ENCODE results near the gene NNAT. TPM values are rescaled to one million over a fixed set of nuclear protein-coding genes. Genes with fewer than 3 reads are reported as not detected.
"Not testable (repeated sequence)": the region's sequence is repeated elsewhere in the genome, so short reads cannot be mapped to it uniquely, and the experiment has no call there.

NNAT gene
- total RNA-seq (2014; rRNA removed; shearing (Covaris generic); ENCODE audit: low replicate concordance), result not detected in 2 replicates

DNA sequence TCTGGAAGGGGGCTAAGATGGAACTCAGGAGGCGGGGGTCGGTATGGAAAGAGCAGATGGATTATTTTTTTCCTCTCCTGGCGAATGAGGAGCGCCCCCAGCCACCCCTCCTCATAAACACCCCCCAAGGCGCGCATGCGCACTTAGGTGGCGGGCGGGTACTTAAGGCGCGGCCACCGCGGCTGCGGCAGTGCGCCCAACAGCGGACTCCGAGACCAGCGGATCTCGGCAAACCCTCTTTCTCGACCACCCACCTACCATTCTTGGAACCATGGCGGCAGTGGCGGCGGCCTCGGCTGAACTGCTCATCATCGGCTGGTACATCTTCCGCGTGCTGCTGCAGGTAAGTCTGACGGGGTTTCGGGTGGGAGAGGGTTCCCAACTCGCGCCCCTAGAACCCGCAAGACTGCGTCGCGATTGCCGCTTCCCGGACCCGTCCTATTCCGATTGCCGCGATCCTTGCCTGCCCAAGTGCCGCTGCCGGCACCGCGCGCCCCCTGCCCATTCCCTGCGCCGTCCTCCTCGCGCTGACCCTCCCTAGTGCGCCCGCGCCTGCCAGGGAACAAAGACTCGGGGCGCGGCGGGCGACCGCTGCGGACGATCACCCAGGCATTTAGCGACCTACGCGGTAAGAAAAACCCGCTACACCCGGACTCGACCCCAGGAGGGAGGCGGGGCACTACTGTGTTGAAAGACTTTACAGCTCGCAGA is at the start of gene NNAT:
TSS of gene NNAT (plus strand) at position 190 of the 711 bp plus-strand sequence. CDS start at position 272, 82 bp downstream.
- H3K4me3 ChIP-seq, result no peak within 1 kb of the TSS
- H3K9me3 ChIP-seq, result no peaks in the 10 kb centered on the region
- no peak for DNase-seq
- H3K36me3 ChIP-seq, result peaks cover 30% of the 10 kb centered on the region
- no peaks in the 10 kb centered on the region for H3K27me3 ChIP-seq

GRCh38 chr20:37471741-37472235 is 49.3 kb upstream of the NNAT start:
- Histone ChIP-seq H3K36me3 (no peaks in the 10 kb centered on the region), H3K9me3 (no peaks in the 10 kb centered on the region), H3K4me3 (no peak overlapping the region), H3K27me3 (peaks cover 16% of the 10 kb centered on the region)
- DNase-seq, result no peak

- not testable (repeated sequence) for H3K36me3 ChIP-seq, H3K4me3 ChIP-seq, DNase-seq, H3K9me3 ChIP-seq
- H3K27me3 ChIP-seq, result peaks cover 16% of the 10 kb centered on the region
Measured at GRCh38 chr20:37472435-37472834, 48.6 kb upstream of the NNAT start.

- Histone ChIP-seq H3K9me3 (no peaks in the 10 kb centered on the region), H3K4me3 (no peak overlapping the region), H3K27me3 (peaks cover 24% of the 10 kb centered on the region), H3K36me3 (no peaks in the 10 kb centered on the region)
- DNase-seq, result no peak
Measured at GRCh38 chr20:37473249-37474000, 47.6 kb upstream of the NNAT start.

DNA sequence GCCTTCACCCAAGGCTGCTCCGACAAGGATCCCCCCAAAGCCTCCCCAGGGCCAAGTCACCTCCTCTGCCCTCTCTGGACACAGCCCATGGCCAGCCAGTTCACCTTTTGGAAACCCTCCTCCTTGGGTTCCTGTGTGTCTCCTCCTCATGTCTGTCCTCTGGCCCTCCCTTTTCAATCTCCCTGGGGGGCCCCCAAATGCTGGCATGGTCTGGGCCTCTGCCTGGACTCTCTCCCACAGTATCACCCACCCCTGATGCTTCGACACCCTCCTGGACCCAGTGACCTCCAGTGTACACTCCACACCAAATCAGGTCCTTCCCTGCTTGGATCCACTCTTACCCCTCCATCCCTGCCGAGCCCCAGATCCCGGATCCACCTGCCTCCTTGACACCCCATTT is 46.7 kb upstream of the NNAT start:
- Histone ChIP-seq H3K4me3 (no peak overlapping the region), H3K9me3 (no peaks in the 10 kb centered on the region), H3K36me3 (no peaks in the 10 kb centered on the region), H3K27me3 (peaks cover 25% of the 10 kb centered on the region)
- DNase-seq, result no peak

DNA sequence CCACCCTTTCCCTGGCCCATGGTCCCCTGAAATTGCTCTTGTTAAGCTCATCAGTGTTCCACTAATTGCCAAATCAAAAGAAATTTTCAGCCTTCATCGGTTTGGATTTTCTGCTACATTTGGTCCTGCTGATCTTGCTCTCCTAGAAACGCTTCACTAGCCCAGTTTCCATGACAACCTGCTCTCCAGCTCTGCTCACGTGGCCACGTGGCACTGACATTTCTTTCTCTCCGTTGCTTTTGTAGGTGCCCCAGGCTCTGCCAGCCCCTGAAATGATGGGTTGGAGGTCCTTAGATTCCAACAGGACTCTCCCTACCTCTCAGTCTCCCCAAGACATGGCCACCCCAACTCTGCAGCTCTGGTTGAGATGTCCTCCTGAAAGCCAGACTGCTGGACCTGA is 45.8 kb upstream of the NNAT start:
- Histone ChIP-seq H3K4me3 (no peak overlapping the region), H3K9me3 (no peaks in the 10 kb centered on the region), H3K27me3 (peaks cover 25% of the 10 kb centered on the region), H3K36me3 (no peaks in the 10 kb centered on the region)
- no peak for DNase-seq

GRCh38 chr20:37477041-37477440 is 44.0 kb upstream of the NNAT start:
- H3K27me3 ChIP-seq, result peaks cover 25% of the 10 kb centered on the region
- no peak for DNase-seq
- no peaks in the 10 kb centered on the region for H3K36me3 ChIP-seq
- no peak overlapping the region for H3K4me3 ChIP-seq
- H3K9me3 ChIP-seq, result no peaks in the 10 kb centered on the region

GRCh38 chr20:37479266-37479665 is 41.8 kb upstream of the NNAT start:
- no peak overlapping the region for H3K4me3 ChIP-seq
- no peak for DNase-seq
- H3K9me3 ChIP-seq, result no peaks in the 10 kb centered on the region; the same call in 1 of the 2 replicates
- H3K36me3 ChIP-seq, result no peaks in the 10 kb centered on the region
- peaks cover 37% of the 10 kb centered on the region for H3K27me3 ChIP-seq

DNA sequence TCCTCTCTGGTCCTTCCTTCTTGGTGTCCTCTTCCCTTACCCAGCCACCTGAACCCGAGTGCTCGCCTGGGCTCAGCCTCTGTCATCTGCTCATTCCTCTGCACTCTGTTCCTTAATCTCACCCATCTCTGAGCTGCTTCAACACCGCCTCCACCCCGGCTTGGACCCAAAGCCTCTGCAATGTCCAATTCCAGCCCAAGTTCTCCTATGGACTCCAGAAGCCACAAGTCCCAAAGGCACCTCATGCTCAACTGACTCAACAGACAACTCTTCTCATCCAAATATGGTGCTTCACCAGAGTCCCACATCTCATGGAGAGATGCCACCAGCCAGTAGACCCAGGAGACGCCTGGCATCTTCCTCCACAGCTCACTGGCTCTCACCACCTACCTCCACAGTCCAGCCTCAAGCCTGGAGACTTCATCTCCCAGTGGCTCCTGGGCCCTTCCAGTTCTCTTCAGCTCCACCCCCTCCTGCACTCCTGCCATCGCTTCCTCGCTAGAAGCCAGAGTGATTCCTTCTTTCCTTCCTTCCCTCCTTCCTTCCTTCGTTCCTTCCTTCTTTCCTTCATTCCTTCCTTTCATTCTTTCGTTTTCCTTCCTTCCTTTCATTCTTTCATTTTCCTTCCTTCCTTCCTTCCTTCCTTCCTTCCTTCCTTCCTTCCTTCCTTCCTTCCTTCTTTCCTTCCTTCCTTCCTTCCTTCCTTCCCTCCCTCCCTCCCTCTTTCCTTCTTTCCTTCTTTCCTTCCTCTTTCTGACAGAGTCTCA is 40.9 kb upstream of the NNAT start:
- Histone ChIP-seq H3K36me3 (no peaks in the 10 kb centered on the region), H3K27me3 (peaks cover 31% of the 10 kb centered on the region)
- no peak for DNase-seq

DNA sequence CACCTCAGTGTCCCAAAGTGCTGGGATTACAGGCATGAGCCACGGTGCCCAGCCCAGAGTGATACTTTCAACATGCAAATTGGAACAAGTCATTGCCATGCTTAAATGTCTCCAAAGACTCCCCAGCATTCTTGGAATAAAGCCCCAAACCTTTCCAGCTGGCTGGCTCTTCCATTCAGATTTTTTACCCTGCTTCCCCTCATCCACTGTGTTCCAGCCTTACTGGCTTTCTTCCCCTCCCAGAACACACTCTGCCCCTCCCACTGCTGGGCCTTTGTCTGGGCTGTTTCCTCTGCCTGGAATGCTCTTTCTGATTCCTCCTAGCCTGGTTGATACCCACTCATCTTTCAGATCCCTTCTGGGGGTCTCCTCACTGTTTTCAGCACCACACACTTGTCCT is 40.1 kb upstream of the NNAT start:
- no peaks in the 10 kb centered on the region; the same call in 1 of the 2 replicates for H3K9me3 ChIP-seq
- no peak overlapping the region for H3K4me3 ChIP-seq
- no peak for DNase-seq
- H3K36me3 ChIP-seq, result no peaks in the 10 kb centered on the region
- peaks cover 25% of the 10 kb centered on the region for H3K27me3 ChIP-seq

More for the DNA sequence above, 40.9 kb upstream of the NNAT start:
- no peak overlapping the region for H3K4me3 ChIP-seq
- H3K9me3 ChIP-seq, result no peaks in the 10 kb centered on the region; the same call in 1 of the 2 replicates

GRCh38 chr20:37481610-37482009 is 39.4 kb upstream of the NNAT start:
- DNase-seq, result no peak
- Histone ChIP-seq H3K4me3 (no peak overlapping the region), H3K36me3 (no peaks in the 10 kb centered on the region), H3K27me3 (peaks cover 25% of the 10 kb centered on the region; the same call in 1 of the 2 replicates), H3K9me3 (no peaks in the 10 kb centered on the region; the same call in 1 of the 2 replicates)

DNA sequence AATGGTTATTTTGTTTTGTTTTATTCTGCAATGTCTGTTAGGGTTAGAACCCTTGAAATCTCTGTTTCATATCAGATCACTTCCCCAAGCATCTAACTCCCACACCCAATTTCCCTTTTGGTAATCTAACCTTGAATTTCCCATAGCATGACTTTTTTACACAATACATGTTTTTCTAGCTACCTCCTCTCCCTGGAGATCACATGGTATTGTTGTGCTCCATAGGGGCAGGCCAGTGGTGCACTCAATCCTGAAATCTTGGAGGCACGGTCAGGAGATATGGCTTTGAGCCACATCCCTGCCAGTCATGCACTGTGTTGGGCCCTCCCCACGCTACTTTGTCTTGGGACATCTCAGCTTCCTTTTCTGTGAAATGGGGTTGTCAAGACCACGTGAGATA is 36.7 kb upstream of the NNAT start:
- no peaks in the 10 kb centered on the region for H3K36me3 ChIP-seq
- peaks cover 16% of the 10 kb centered on the region; the same call in 1 of the 2 replicates for H3K27me3 ChIP-seq
- no peak overlapping the region for H3K4me3 ChIP-seq
- no peak for DNase-seq
- H3K9me3 ChIP-seq, result no peaks in the 10 kb centered on the region; the same call in 1 of the 2 replicates

DNA sequence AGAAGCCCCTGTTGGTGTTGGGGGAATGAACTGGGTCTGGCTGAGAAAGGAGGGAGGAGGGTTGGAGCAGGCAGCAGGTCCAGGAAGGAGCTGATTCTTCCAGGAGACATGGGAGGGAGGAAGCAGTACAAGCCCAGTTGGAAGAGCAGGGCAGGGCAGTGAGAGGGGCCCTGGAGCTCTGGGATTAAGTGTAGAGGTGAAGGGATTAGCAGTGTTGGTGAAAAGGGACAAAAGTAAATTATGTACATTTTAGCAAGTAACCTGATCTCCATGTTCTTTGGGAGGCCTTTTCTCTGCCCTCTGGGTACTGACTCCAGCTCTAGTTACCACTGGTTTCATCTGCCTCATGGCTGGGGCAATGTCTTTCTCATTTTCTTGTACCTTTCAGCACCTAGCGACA is 34.8 kb upstream of the NNAT start:
- not testable (repeated sequence) for H3K9me3 ChIP-seq, H3K36me3 ChIP-seq, DNase-seq, H3K4me3 ChIP-seq
- peaks cover 16% of the 10 kb centered on the region; the same call in 1 of the 2 replicates for H3K27me3 ChIP-seq

- H3K27me3 ChIP-seq, result peaks cover 3% of the 10 kb centered on the region; the same call in 1 of the 2 replicates
- H3K9me3 ChIP-seq, result no peaks in the 10 kb centered on the region
- H3K4me3 ChIP-seq, result no peak overlapping the region
- no peak for DNase-seq
- no peaks in the 10 kb centered on the region for H3K36me3 ChIP-seq
Measured at GRCh38 chr20:37490663-37491350, 30.2 kb upstream of the NNAT start.

DNA sequence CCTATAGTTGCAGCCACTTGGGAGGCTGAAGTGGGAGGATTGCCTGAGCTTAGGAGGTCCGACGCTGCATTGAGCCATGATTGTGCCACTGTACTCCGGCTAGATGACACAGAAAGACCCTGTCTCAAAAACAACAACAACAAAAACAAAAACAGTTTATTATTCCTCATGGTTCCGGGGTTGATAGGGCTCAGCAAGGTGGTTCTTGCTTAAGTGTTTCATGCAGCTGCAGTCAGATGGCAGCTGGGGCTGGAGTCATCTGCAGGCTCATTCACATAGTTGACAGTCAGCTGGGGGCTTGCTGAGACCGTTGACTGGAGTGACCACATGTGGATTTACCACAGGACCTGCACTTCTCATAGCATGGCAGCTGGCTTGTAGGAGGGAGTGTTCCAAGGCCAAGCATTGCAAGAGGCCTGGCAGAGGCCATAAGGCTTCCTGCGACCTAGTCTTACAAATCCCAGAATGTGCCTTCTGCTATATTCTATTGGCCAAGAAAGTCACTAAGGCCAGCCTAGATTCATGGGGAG is 28.9 kb upstream of the NNAT start:
- DNase-seq, result no peak
- Histone ChIP-seq H3K9me3 (no peaks in the 10 kb centered on the region), H3K4me3 (no peak overlapping the region), H3K36me3 (no peaks in the 10 kb centered on the region), H3K27me3 (no peaks in the 10 kb centered on the region; the same call in 1 of the 2 replicates)

DNA sequence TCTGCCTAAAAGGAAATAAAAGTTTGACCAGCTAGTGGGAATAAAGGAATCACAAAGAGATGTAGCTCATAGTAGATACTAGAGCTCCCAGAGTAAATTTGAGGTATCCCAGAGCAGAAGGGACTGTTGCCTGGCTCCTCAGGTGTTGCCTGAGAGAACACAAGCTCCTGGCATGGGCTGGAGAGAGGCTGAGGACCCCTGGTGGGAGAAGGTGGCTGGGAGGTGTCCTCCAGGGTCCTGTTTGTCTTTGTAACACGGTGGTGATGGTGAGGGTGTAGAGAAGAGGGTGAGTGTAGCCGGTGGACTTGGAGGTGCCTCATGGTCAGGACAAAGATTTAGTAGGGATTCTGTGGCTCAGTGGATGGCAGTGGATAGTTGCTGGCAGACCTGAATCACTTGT is 28.1 kb upstream of the NNAT start:
- Histone ChIP-seq H3K36me3 (no peaks in the 10 kb centered on the region), H3K4me3 (no peak overlapping the region), H3K9me3 (no peaks in the 10 kb centered on the region), H3K27me3 (no peaks in the 10 kb centered on the region; the same call in 1 of the 2 replicates)
- no peak for DNase-seq

Measured in MG63 (cell line).